Activated T-helper 1 cell treated with anti-CD3 and anti-CD28 coated beads, Interleukin-12 subunit alpha, Interleukin-12 subunit beta, Interleukin-2, Interleukin-4 antibody, amounts not matched to agents 30 ng/mL and 10 ng/mL and 1 ng/mL, durations not matched to agents 14 hours and 24 hours and 36 hours (primary cell): ENCODE results near the gene SCAF4. TPM values are rescaled to one million over a fixed set of nuclear protein-coding genes. Genes with fewer than 3 reads are reported as not detected.
A peak's percentile ranks its signal among the peaks of the same experiment; 100 is the strongest.
"Not testable (repeated sequence)": the region's sequence is repeated elsewhere in the genome, so short reads cannot be mapped to it uniquely, and the experiment has no call there.

Experiments used
- DNase-seq: peaks from one replicate; pipeline ENCODE4 v3.0.0; 2021; ENCODE audit warnings: low spot score
- H3K27ac Mint-ChIP-seq: one replicate; pipeline ENCODE4 v1.8.0; 2021; ENCODE audit warnings: mild to moderate bottlenecking, mixed read lengths
- H3K27me3 Mint-ChIP-seq: one replicate; pipeline ENCODE4 v1.8.0; 2022; ENCODE audit warnings: mild to moderate bottlenecking, moderate library complexity, mixed read lengths; ENCODE audit not compliant: insufficient read depth
- H3K36me3 Mint-ChIP-seq: one replicate; pipeline ENCODE4 v1.8.0; 2021; ENCODE audit warnings: low read depth, mixed read lengths
- H3K4me1 Mint-ChIP-seq: one replicate; pipeline ENCODE4 v1.8.0; 2021; ENCODE audit warnings: low read depth, mixed read lengths
- H3K4me3 Mint-ChIP-seq: one replicate; pipeline ENCODE4 v1.8.0; 2021; ENCODE audit warnings: mild to moderate bottlenecking, moderate library complexity, mixed read lengths
- H3K9me3 Mint-ChIP-seq: one replicate; pipeline ENCODE4 v1.8.0; 2021; ENCODE audit warnings: mixed read lengths
- intact Hi-C: fragments of 100-400 bp; cut with micrococcal nuclease; formaldehyde crosslinking; loops from one replicate; pipeline ENCODE4 v1.15.1; 2024
- total RNA-seq: library from RNA; stranded (reverse); gene quantifications from 2 replicates; pipeline ENCODE4 v1.2.3, GENCODE V29; 2022

SCAF4 gene
- 66.1 and 70.6 TPM in 2 replicates for total RNA-seq

- peak within 1 kb of the TSS; percentile 79 for H3K27ac Mint-ChIP-seq
- H3K4me3 Mint-ChIP-seq, result no peak within 1 kb of the TSS
- no peaks in the 10 kb centered on the region for H3K27me3 Mint-ChIP-seq
- H3K36me3 Mint-ChIP-seq, result peaks cover 5% of the 10 kb centered on the region
- DNase-seq, result peak; percentile 78
- intact Hi-C loops, result loop anchor here (1.0 to 5.0 kb wide), 9 partner anchors 8 to 995 kb away; partner anchors contain the start of genes CFAP298, MIS18A, SOD1 and SYNJ1
- H3K9me3 Mint-ChIP-seq, result no peaks in the 10 kb centered on the region
- H3K4me1 Mint-ChIP-seq, result no peaks in the 10 kb centered on the region
Measured at GRCh38 chr21:31731857-31732596, at the start of gene SCAF4. TSS of gene SCAF4 (minus strand) at chr21:31732118. CDS start at chr21:31731692, 426 bp downstream.

- H3K27ac Mint-ChIP-seq, result no peak overlapping the region
- H3K9me3 Mint-ChIP-seq, result peaks cover 7% of the 10 kb centered on the region
- intact Hi-C loops, result no loop called here
- no peaks in the 10 kb centered on the region for H3K36me3 Mint-ChIP-seq
- no peak for DNase-seq
- H3K4me3 Mint-ChIP-seq, result no peak overlapping the region
- no peaks in the 10 kb centered on the region for H3K4me1 Mint-ChIP-seq
- H3K27me3 Mint-ChIP-seq, result no peaks in the 10 kb centered on the region
Measured at GRCh38 chr21:31780944-31781343, 49.0 kb upstream of the SCAF4 start.

- no peaks in the 10 kb centered on the region for H3K36me3 Mint-ChIP-seq
- no peak overlapping the region for H3K4me3 Mint-ChIP-seq
- no peaks in the 10 kb centered on the region for H3K27me3 Mint-ChIP-seq
- H3K9me3 Mint-ChIP-seq, result peaks cover 2% of the 10 kb centered on the region
- H3K4me1 Mint-ChIP-seq, result no peaks in the 10 kb centered on the region
- no peak for DNase-seq
- H3K27ac Mint-ChIP-seq, result no peak overlapping the region
- intact Hi-C loops, result no loop called here
Measured at GRCh38 chr21:31778546-31778945, 46.6 kb upstream of the SCAF4 start.

- no peak overlapping the region for H3K4me3 Mint-ChIP-seq
- intact Hi-C loops, result no loop called here
- DNase-seq, result no peak
- H3K4me1 Mint-ChIP-seq, result no peaks in the 10 kb centered on the region
- H3K27me3 Mint-ChIP-seq, result no peaks in the 10 kb centered on the region
- H3K9me3 Mint-ChIP-seq, result no peaks in the 10 kb centered on the region
- no peaks in the 10 kb centered on the region for H3K36me3 Mint-ChIP-seq
- no peak overlapping the region for H3K27ac Mint-ChIP-seq
Measured at GRCh38 chr21:31777857-31778256, 45.9 kb upstream of the SCAF4 start.

- no peak overlapping the region for H3K4me3 Mint-ChIP-seq
- H3K27ac Mint-ChIP-seq, result no peak overlapping the region
- intact Hi-C loops, result no loop called here
- H3K27me3 Mint-ChIP-seq, result peaks cover 2% of the 10 kb centered on the region
- H3K9me3 Mint-ChIP-seq, result no peaks in the 10 kb centered on the region
- H3K36me3 Mint-ChIP-seq, result no peaks in the 10 kb centered on the region
- H3K4me1 Mint-ChIP-seq, result no peaks in the 10 kb centered on the region
- DNase-seq, result no peak
Measured at GRCh38 chr21:31774031-31774430, 42.1 kb upstream of the SCAF4 start.

GRCh38 chr21:31772674-31773555 lies 41.0 kb upstream of the SCAF4 start:
- intact Hi-C loops, result no loop called here
- Mint-ChIP-seq H3K4me1 (no peaks in the 10 kb centered on the region), H3K27me3 (peaks cover 2% of the 10 kb centered on the region), H3K9me3 (no peaks in the 10 kb centered on the region), H3K27ac (no peak overlapping the region), H3K36me3 (no peaks in the 10 kb centered on the region), H3K4me3 (no peak overlapping the region)
- no peak for DNase-seq

- Mint-ChIP-seq H3K27ac (no peak overlapping the region), H3K9me3 (no peaks in the 10 kb centered on the region), H3K27me3 (peaks cover 2% of the 10 kb centered on the region), H3K4me3 (no peak overlapping the region), H3K36me3 (no peaks in the 10 kb centered on the region), H3K4me1 (no peaks in the 10 kb centered on the region)
- intact Hi-C loops, result no loop called here
- DNase-seq, result no peak
Measured at GRCh38 chr21:31771685-31772084, 39.8 kb upstream of the SCAF4 start.

GRCh38 chr21:31768710-31769109 lies 36.8 kb upstream of the SCAF4 start:
- Mint-ChIP-seq H3K27ac (no peak overlapping the region), H3K27me3 (peaks cover 2% of the 10 kb centered on the region)
- DNase-seq, result no peak

GRCh38 chr21:31766899-31767298 lies 35.0 kb upstream of the SCAF4 start:
- no peak for DNase-seq

More at GRCh38 chr21:31768710-31769109, 36.8 kb upstream of the SCAF4 start:
- Mint-ChIP-seq H3K4me3 (no peak overlapping the region), H3K9me3 (no peaks in the 10 kb centered on the region), H3K36me3 (no peaks in the 10 kb centered on the region), H3K4me1 (no peaks in the 10 kb centered on the region)
- intact Hi-C loops, result no loop called here

GRCh38 chr21:31765850-31766249 lies 33.9 kb upstream of the SCAF4 start:
- H3K4me3 Mint-ChIP-seq, H3K9me3 Mint-ChIP-seq, H3K27ac Mint-ChIP-seq, H3K36me3 Mint-ChIP-seq, H3K27me3 Mint-ChIP-seq, H3K4me1 Mint-ChIP-seq, intact Hi-C loops, DNase-seq: not testable (repeated sequence)

More at GRCh38 chr21:31766899-31767298, 35.0 kb upstream of the SCAF4 start:
- Mint-ChIP-seq H3K36me3 (no peaks in the 10 kb centered on the region), H3K4me1 (no peaks in the 10 kb centered on the region), H3K27ac (no peak overlapping the region), H3K4me3 (no peak overlapping the region), H3K27me3 (peaks cover 2% of the 10 kb centered on the region), H3K9me3 (no peaks in the 10 kb centered on the region)
- intact Hi-C loops, result no loop called here

GRCh38 chr21:31760931-31761330 lies 29.0 kb upstream of the SCAF4 start:
- no peak overlapping the region for H3K4me3 Mint-ChIP-seq
- intact Hi-C loops, result no loop called here
- no peaks in the 10 kb centered on the region for H3K9me3 Mint-ChIP-seq
- H3K36me3 Mint-ChIP-seq, result no peaks in the 10 kb centered on the region
- peaks cover 6% of the 10 kb centered on the region for H3K27me3 Mint-ChIP-seq
- no peaks in the 10 kb centered on the region for H3K4me1 Mint-ChIP-seq
- H3K27ac Mint-ChIP-seq, result no peak overlapping the region
- DNase-seq, result no peak

- Mint-ChIP-seq H3K36me3 (no peaks in the 10 kb centered on the region), H3K9me3 (no peaks in the 10 kb centered on the region), H3K27ac (no peak overlapping the region), H3K4me1 (no peaks in the 10 kb centered on the region), H3K4me3 (no peak overlapping the region), H3K27me3 (peaks cover 6% of the 10 kb centered on the region)
- no peak for DNase-seq
- intact Hi-C loops, result no loop called here
Measured at GRCh38 chr21:31756787-31757186, 24.9 kb upstream of the SCAF4 start.

- Mint-ChIP-seq H3K27me3 (peaks cover 6% of the 10 kb centered on the region), H3K4me3 (no peak overlapping the region), H3K4me1 (no peaks in the 10 kb centered on the region), H3K27ac (no peak overlapping the region), H3K36me3 (no peaks in the 10 kb centered on the region), H3K9me3 (no peaks in the 10 kb centered on the region)
- no peak for DNase-seq
- intact Hi-C loops, result no loop called here
Measured at GRCh38 chr21:31755027-31755426, 23.1 kb upstream of the SCAF4 start.
